CD4-positive, alpha-beta T cell treated with Interleukin-4 for 4 hours (primary cell): Measurements from ENCODE around the gene CFAP74.

Experiments used
- DNase-seq: peaks from one replicate; pipeline ENCODE4 v3.0.0-alpha.2; 2020

The CFAP74 gene

DNA sequence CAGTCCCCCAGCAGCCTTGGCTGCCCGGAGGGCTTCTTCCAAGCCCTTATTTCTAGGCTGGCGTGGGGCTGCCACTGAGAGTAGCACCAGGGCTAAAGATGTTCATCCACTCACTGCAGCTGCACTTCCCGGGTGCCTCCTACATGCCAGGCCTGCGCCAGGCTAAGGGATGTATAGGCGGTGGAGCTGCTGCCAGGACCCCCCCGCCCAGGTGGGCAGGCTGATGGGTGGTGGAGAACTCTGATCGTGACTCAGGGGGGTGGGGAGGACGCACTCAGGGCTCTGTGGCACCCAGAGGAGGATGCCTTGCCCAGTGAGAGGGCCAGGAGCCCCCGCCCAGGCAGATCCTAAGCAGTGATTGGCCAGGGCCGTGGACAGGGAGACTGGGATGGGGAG, 34.1 kb downstream of the CFAP74 start:
- no peak for DNase-seq

DNA sequence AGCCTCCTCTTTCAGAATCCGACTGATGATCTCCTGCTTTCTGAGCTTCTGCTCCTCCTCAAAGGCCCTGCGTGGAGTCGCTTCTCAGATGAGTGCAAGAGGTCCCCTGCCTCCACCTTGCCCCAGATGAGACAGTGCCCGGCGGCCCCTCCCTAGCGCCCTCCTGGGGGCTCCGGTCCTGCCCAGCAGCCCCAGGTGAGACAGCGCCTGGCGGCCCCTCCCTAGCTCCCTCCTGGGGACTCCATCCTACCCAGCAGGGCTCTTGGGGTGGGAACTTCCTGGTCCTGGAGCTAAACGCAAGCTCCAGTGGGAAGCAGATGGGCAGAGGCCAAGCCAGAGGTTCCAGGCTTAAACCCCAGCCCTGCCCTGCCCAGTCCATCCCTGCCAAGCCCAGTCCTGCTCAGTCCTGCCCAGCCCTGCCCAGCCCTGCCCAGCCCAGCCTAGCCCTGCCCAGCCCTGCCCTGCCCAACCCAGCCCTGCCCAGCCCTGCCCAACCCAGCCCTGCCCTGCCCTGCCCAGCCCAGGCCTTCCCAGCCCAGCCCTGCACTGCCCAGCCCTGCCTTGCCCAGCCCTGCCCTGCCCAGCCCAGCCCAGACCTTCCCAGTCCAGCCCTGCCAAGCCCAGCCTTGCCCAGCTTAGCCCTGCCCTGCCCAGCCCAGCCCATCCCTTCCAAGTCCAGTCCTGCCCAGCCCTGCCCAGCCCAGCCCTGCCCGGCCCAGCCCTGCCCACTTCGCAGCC, 34.6 kb downstream of the CFAP74 start:
- DNase-seq = no peak

DNA sequence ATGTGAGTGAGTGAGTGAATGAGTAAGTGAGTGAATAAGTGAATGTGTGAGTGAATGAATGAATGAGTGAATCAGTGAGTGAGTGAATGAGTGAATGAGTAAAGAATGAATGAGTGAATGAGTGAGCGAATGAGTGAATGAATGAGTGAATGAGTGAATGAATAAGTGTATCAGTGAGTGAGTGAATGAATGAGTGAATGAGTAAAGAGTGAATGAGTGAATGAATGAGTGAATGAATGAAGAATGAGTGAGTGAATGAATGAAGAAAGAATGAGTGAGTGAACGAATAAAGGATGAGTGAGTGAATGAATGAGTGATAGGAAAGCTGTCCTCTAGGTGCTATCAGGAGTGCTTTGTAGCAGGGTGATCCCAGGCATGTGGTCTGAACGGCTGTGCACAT, 35.7 kb downstream of the CFAP74 start:
- DNase-seq = no peak

DNA sequence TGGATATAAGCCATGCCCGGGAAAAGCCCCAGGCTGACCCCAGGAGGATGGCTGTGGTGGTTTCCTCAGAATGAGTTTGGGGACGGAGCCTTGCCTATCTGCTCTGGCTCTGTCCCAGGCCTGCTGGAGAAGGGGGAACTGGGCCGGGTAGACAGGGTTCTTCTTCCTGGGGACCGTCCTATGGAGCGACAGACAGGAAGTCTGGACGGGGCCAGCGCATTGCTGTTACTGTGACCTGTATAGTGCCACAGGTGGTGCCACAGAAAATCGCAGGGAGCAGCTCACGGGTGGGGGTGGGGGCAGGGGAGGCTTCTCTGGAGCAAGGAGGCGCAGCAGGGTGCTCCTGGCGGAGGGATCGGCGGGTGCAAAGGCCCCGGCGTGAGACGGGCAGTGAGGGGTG, 36.4 kb downstream of the CFAP74 start:
- no peak for DNase-seq

DNA sequence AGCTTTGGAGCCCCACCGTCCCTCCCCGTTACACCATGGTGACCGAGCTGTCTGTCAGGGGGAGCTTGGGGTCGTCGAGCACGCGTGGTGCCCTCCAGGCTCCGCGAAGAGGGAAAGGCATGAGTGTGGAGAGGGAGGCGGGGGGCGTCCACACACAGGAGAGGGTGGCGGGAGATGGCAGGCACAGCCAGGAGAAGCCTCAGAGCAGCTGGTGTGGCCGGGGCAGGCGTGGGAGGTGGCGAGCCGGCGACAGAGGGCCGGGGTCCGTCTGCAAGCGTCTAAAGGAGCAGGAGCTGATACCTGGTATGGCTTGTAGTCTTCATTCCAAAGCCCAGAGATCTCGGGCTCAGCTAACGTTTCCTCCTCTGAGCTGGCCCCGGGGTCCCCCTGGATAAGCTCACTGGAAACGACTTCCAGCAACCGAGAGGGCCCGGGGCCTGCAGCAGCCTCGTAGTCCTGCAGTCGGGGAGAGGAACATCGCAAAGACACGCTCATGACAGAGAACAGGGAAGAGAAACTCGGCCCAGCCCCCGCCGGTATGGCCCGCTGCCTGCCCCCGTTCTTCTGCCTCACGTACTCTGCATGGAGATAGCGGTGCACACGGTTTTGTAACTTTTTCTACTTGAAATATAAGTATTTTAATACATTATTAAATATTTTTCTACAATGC, 37.4 kb downstream of the CFAP74 start:
- no peak for DNase-seq

DNA sequence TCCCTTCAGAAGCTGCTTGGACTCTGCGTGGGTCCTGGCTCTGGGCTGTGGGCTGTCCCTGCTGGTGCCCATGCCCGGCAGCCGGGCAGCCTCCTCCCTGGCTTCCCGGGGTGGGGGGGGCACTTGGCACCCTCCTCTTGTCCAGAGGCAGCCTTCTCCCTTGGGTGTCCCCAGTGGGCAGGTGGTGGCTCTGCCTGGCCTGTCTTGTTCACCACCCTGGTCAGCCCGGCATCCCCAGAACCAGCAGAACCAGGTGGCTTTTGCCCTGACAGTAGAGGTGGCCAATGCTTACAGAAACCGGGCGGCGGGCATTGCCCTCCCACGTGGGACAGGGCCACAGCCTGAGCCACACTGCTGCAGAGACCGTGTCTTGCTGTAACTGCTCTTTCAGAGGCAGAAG, 38.0 kb downstream of the CFAP74 start:
- DNase-seq = no peak

DNA sequence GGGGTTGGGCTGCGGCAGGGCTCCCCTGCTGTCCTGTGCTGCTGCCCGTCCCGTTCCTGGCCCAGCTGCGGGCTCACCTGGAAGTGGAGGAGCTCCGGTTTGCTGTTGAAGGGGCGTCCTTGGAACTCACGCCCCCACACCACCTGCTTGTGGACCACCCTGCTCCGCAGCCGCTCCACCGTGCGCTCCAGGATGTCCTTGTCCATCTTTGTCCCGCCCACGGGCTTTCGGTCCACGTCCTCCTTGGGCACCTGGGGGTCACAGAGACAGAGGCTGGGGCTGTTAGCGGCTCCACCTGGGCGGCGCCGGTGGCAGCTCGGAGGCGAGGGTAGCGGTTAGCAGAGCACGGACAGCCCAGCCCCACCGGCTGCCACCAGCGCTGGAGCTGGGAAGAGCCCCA, 38.8 kb downstream of the CFAP74 start:
- DNase-seq = no peak

DNA sequence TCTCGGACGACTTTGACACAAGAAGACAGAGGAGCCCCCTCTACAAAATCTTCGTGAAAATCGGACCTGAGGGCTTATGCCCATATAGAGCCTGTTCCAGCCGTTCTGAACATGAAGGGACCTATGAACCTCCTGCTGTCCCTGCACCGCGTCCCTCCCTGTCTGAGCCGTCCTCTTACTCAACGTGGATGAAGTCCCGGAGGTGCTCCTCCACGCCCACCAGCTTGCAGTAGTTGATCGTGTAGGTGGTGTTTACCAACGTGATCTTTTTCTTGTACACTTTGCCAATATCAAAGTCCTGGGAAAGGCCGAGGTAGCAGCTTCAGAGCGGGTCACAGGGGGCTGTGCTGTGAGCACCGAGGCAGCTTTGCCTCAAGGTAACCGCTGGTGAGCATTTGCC, 40.0 kb downstream of the CFAP74 start:
- DNase-seq = no peak

DNA sequence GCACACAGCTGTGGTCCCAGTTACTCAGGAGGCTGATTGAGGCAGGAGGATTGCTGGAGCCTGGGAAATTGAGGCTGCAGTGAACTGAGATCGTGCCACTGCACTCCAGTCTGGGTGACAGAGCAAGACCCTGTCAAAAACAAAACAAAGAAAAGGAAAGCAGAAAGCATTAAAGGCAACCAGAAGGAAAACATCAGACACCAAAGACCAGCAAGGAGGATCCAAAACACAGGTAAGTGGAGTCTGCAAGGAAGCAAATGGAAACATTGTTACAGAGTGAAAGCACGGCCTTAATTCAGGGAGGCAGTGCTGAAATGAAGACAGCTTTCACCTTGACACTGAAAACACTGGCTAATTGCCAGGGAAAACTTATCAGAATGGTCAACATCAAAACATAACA, 40.8 kb downstream of the CFAP74 start:
- DNase-seq = no peak

DNA sequence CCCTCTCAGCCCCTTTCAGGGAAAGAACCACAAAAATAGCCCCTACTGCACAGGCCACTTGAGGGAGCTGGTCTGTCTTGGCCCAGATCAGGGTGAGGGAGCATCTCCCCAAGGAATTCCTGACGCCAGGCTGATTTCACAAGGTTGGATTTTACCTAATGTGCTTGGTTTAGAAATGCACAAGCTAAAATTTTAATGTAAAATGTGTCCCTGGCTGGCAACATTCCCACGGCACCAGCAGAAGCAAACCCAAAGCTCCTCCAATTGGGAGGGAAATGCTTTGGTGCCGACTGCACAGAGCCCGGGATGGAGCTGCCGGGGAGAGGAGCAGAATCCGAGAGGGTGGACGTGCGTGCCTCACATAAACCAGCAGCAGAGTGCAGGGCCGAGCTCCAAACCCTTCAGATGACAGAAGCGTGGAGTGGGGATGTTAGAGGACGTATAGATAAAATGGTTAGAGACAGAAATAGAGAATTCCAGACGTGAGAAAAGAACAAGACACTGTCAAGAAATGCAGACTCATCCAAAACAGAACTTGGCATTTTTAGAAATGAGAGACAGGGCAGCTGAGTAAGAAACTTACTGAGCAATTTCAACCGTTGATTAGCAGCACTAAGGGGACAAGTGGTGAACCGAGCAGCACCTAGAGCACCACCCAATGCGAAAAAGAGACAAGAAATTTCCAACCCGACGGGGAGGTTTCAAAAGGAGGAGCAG, 42.9 kb downstream of the CFAP74 start:
- no peak for DNase-seq

DNA sequence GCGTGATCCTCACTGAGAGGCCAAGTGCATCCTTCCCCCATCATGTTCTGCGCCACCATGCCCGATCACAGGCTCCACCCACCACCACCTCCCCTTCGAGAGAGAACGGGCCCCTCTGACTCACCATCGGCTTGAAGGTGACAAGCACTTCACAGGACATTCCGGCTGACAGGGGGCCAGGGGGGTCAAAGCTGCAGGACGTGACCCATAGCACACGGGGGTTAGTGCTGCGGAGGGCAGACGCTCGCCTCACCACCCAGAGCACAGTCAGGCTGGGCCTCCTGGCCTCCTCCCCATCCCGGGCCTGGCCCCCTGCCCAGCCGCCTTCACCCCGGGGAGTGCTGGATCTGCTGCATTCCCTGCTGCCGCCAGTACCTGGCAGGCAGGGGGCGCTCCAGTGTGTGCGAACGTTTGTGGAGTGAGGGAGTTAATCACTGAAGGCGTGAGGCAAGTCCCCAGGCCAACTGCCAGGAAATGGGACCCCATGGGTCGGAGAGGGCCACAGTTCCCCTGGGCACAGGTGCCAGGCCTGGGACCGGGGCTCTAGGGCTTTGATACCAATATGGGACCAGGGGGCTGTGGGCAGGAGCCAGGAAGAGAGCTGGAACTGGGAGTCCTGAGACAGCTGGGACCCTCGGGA, 43.6 kb downstream of the CFAP74 start:
- DNase-seq = peak; percentile 39

DNA sequence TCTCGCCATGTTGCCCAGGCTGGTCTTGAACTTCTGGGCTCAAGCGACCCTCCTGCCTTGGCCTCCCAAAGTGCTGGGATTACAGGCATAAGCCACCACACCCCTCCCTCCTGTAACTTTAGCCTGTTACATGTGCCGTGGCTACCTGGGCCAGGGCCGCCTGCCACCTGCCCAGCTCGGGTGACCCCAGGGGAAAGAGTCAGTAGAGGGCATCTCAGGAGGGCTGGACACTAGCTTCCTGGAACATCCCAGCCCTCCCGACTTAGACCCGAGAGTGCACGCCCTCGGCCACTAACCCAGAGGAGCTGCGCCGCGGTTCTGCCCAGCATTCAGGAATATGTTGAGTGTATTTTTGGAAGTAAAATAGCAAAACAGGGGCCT, 44.1 kb downstream of the CFAP74 start:
- no peak for DNase-seq

DNA sequence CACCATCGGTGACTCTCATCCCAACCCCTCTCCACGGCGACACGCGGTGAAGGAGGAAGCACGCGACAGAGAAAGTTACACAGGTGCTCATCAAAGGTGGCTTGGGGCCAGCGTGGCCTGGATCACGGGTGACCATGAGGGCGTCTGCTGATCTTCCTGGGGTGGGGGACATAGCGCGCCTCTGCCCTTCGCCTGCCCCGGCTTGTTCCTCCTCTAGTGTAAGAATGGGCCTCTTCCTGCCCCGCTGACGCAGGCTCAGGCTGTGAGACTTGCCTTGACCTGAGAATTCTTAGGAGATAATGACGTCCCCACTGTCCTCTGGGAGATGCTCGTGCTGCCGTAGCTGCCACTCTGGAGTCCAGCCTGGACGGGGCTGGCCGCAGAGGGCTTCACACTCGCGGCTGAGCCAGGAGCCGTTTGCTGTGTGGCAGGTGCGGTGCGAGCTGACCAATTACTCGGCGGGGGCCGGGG, 45.5 kb downstream of the CFAP74 start:
- DNase-seq = no peak

DNA sequence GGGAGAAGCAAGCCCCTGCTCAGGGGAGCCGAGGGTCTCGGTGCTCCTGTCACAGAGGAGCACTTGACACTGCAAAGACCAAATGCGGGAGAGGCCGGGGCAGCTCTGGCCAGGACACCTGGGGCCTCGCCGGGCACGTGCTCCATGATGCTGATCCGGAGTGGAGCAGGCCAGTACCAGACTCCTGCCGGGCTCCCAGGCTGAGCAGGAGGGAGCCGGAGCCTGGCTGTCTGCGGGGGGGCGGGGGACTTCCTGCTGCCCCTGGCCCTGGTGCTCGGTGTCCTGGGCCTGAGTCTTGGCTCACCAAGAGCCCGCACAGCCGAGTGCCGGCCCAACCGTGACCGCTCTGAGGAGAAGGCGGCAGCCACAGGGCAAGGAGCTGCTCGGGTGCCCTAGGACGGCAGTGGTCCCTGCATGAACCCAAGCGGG, 46.0 kb downstream of the CFAP74 start:
- no peak for DNase-seq

DNA sequence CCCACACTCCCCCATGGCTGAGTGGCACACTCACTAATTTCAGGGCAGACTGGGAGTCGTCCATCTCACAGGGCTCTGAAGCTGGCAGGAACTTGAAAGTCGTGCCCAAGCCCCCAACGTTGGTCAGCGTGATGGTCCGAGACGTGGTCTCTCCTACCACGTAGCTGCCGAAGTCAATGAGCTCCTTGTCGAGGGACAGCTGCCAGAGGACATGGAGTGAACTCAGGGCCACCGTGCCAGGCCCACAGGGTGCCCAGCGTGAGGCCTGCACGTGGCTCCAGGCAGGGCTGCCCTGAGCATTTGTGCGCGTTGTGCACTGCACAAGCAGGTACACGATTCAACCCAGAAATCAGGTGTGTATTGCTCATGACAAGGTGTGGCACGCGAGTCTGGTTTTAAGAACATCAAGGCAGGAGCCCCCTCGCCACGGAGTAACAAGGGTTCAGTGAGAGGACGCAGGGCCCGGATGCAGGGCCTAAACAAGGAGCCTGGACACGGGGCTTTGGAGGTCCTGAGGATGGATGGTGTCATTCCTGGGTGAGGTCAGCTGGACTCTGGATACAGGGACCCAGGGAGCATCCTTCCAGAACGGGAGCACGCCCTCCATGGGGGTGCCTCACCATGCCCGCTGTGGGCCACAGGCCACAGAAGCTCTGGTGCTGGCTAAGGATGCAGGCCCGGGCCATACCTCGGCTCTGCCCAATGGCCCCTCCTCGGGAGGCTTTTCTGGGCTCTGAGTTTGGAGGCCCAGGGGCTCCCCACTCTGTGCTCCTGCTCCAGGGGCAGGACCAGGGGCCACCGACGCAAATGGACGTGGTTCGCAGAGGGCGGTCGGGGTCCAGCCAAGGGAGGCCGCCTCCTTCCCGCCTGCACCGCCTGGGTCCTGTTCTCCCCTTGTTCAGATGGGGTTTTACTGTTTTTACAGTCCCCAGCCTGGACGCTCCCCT, 46.7 kb downstream of the CFAP74 start:
- DNase-seq = no peak

DNA sequence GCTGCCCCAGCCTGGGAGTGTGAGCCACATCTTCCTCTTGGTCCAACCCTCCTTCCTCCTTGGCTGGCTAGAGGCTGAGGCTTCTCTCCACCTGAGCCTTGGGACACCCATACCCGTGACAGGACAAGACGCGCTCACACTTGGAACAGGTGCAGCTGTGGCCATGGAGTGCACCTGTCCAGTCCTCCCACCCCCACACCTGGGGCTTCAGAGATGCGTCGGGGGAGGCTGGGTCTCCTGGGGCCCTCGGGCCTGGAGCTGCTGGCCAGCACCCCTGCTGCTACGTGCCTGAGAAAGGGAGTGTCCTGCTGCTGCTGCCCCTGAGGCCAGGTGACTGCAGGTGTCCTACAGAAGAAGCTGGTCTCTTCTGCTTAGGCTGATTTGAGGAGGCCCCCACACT, 47.5 kb downstream of the CFAP74 start:
- DNase-seq = no peak

DNA sequence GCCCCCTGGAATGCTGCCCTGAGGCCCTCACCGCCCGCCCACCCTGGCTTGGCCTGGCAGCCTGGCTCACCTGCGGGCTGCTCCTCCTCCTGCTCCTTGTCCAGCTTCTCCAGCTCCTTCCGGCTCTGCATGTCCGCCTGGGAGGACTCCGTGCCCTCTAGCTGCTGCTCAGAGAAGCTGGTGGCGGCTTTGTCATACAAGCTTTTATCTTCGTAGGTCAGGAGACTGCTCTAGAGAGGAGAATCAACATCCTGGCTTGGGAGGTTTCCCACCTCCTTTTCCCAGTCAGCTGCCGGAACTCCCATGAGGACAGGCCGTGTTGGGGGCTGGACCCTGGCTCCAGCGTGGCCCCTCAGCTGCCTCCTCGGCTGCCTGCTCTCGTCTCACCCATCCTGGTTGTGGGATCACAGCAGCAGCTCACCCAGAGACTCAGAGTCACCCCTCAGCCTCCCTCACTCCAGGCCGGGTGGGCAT, 47.9 kb downstream of the CFAP74 start:
- no peak for DNase-seq

DNA sequence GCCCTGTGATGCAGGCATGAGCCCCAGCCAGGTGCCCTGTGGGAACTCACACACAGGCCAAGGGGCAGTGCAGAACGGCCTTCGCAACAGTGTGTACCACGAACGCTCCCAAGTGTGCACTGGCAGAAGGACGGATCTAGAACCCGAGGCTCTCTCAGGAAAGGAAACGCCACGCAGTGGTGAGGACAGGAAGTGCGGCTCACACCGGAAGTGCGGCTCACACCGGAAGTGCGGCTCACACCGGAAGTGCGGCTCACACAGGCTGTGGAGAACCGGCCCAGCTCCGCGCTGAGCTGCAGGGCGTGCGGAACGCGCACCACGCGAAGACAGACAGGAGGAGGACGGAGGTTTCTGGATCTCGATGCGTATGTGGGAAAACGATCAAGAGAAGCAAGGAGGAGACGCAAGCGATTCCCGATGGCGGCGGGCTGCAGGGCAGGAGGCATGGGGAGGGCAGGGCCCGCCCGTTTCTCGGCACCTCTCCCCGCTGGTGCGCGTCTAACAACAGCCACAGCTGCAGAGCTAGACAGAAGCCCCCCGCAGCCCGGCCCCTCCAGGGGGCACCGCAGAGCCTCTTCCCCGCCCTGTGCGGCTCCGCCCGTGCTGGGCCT, 48.6 kb downstream of the CFAP74 start:
- no peak for DNase-seq

DNA sequence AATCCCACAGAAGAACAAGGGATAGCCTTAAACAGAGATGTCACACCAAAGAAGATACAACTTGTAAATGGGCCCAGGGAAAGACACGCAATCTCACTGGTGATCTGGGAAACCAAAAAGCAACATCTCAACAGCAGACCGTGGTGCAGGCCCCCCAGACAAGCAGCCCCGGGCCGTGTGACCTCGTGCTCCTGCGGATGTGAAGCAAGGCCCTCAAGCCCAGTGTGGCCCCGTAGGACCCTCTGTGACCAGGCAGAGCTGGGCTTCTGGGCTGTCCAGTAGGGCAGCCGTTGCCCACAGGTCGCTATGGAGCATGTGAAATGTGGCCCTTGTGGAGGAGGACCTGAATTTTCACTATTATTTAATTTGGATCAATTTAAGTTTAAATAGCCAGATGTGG, 49.6 kb downstream of the CFAP74 start:
- no peak for DNase-seq

DNA sequence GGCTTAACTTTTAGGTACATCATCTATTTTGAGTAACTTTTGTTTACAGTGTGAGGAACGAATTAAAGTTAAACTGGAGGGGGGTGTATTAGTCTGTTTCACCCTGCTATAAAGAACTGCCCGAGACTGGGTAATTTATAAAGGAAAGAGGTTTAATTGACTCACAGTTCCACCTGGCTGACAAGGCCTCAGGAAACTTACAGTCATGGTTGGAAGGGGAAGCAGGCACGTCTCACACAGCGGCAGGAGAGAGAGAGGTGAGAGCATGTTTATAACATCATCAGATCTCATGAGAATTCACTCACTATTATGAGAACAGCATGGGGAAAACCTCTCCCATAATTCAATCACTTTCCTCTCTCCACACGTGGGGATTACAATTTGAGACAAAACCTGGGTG, 52.6 kb downstream of the CFAP74 start:
- no peak for DNase-seq

DNA sequence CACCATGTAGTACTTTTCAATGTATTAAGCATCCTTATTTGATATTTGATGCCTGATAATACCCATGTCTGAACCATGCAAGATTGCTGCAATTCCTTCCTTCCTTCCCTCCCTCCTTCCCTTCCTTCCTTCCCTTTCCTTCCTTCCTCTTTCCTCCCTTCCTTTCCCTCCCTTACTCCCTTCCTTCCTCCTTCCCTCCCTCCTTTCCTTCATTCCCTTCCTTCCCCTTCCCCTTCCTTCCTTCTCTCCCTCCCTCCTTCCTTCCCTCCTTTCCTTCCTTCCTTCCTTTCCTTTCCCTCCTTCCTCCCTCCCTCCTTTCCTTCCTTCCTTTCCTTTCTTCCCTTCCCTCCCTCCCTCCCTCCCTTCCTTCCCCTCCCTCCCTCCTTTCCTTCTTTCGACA, 54.8 kb downstream of the CFAP74 start:
- no peak for DNase-seq

DNA sequence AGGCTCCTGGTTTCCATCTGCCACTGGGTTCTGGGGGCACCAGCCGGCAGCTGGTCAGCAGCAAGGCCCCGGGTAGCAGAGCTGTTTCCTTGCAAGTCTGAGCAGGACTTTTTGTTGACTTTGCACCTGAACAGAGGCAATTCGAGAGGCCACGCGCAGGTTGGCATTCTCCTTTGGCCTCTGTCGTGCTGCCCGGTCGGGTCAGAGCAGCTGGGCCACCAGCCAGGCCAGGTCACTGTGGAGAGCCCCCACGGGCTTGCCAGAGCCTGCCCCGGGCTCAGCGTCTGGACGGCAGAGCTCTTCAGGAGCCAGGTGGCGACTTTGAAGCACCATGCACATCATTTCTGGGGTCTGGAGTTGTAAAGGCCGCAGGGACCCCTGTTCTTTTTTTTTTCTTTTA, 56.1 kb downstream of the CFAP74 start:
- DNase-seq = no peak
